Neural cell (in vitro differentiated cells): Measurements from ENCODE around the gene ZFP36.

Experiments used
- EZH2 ChIP-seq: fragments of 200-600, 300-800 bp; shearing (Covaris generic), sonication (generic); IDR thresholded peaks from 2 replicates; pipeline ENCODE4 v1.6.1; 2014; ENCODE audit warnings: antibody characterized with exemption, low read length, borderline replicate concordance, mild to moderate bottlenecking; ENCODE audit not compliant: insufficient read depth, poor library complexity, severe bottlenecking
- MXI1 ChIP-seq: fragments of 450-650 bp; conservative IDR thresholded peaks from 2 replicates; pipeline ENCODE4 v1.6.1; 2014; ENCODE audit warnings: antibody characterized with exemption, mild to moderate bottlenecking; ENCODE audit not compliant: poor library complexity, severe bottlenecking
- POLR2AphosphoS5 ChIP-seq: IDR thresholded peaks from 2 replicates; pipeline ENCODE4 v1.6.1; 2012
- TF ChIP-seq, protein P1 (sequence below): IDR thresholded peaks from 2 replicates; pipeline ENCODE4 v1.6.1; 2012; ENCODE audit warnings: borderline replicate concordance
- TF ChIP-seq, protein P2 (sequence below): fragments of 450-650 bp; IDR thresholded peaks from 2 replicates; pipeline ENCODE4 v1.5.1; 2014; ENCODE audit warnings: antibody characterized with exemption, mild to moderate bottlenecking, moderate library complexity; ENCODE audit not compliant: poor library complexity, severe bottlenecking

DNA sequence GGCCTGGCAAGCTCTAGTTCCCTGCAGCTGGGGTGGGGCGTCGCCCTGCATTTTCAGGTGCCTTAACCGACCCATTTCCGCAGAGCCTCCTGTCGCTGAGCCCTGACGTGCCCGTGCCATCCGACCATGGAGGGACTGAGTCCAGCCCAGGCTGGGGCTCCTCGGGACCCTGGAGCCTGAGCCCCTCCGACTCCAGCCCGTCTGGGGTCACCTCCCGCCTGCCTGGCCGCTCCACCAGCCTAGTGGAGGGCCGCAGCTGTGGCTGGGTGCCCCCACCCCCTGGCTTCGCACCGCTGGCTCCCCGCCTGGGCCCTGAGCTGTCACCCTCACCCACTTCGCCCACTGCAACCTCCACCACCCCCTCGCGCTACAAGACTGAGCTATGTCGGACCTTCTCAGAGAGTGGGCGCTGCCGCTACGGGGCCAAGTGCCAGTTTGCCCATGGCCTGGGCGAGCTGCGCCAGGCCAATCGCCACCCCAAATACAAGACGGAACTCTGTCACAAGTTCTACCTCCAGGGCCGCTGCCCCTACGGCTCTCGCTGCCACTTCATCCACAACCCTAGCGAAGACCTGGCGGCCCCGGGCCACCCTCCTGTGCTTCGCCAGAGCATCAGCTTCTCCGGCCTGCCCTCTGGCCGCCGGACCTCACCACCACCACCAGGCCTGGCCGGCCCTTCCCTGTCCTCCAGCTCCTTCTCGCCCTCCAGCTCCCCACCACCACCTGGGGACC lies 1.2 kb downstream of the ZFP36 start:
- TF ChIP-seq, protein P1, sequence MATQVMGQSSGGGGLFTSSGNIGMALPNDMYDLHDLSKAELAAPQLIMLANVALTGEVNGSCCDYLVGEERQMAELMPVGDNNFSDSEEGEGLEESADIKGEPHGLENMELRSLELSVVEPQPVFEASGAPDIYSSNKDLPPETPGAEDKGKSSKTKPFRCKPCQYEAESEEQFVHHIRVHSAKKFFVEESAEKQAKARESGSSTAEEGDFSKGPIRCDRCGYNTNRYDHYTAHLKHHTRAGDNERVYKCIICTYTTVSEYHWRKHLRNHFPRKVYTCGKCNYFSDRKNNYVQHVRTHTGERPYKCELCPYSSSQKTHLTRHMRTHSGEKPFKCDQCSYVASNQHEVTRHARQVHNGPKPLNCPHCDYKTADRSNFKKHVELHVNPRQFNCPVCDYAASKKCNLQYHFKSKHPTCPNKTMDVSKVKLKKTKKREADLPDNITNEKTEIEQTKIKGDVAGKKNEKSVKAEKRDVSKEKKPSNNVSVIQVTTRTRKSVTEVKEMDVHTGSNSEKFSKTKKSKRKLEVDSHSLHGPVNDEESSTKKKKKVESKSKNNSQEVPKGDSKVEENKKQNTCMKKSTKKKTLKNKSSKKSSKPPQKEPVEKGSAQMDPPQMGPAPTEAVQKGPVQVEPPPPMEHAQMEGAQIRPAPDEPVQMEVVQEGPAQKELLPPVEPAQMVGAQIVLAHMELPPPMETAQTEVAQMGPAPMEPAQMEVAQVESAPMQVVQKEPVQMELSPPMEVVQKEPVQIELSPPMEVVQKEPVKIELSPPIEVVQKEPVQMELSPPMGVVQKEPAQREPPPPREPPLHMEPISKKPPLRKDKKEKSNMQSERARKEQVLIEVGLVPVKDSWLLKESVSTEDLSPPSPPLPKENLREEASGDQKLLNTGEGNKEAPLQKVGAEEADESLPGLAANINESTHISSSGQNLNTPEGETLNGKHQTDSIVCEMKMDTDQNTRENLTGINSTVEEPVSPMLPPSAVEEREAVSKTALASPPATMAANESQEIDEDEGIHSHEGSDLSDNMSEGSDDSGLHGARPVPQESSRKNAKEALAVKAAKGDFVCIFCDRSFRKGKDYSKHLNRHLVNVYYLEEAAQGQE: no peak
- no peak for TF ChIP-seq POLR2AphosphoS5
- TF ChIP-seq, protein P2, sequence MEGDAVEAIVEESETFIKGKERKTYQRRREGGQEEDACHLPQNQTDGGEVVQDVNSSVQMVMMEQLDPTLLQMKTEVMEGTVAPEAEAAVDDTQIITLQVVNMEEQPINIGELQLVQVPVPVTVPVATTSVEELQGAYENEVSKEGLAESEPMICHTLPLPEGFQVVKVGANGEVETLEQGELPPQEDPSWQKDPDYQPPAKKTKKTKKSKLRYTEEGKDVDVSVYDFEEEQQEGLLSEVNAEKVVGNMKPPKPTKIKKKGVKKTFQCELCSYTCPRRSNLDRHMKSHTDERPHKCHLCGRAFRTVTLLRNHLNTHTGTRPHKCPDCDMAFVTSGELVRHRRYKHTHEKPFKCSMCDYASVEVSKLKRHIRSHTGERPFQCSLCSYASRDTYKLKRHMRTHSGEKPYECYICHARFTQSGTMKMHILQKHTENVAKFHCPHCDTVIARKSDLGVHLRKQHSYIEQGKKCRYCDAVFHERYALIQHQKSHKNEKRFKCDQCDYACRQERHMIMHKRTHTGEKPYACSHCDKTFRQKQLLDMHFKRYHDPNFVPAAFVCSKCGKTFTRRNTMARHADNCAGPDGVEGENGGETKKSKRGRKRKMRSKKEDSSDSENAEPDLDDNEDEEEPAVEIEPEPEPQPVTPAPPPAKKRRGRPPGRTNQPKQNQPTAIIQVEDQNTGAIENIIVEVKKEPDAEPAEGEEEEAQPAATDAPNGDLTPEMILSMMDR: no peak
- TF ChIP-seq EZH2: no peak
- TF ChIP-seq MXI1: no peak
